K562 (cell line): ENCODE data around the gene RNF128. TPM values are rescaled to one million over a fixed set of nuclear protein-coding genes. Genes with fewer than 3 reads are reported as not detected.

Experiments used
- ATAC-seq: fragments of 200-7000 bp; cut with Tn5 transposase; 3 replicates; pipeline ENCODE4 v1.9.1; 2020; ENCODE audit warnings: moderate library complexity
- BruUV-seq: library from RNA; stranded (reverse); fragments of 400-500 nt; replicated peaks from 2 replicates; lab custom pipeline; 2021; lab: Mats Ljungman, UMichigan
- CTCF ChIA-PET: fragments of 300-600 bp; formaldehyde crosslinking; extraction: SDS; loops from one replicate; lab custom pipeline; 2021; ENCODE audit warnings: low intra/inter-chr PET ratio; lab: Yijun Ruan, JAX
- POLR2A ChIA-PET: fragments of 300-600, 350-650 bp; sonication (Branson Sonifier 250); formaldehyde crosslinking; extraction: SDS; loops from one replicate; lab custom pipeline; 2021; ENCODE audit warnings: antibody characterized with exemption, inconsistent platforms; lab: Yijun Ruan, JAX
- DNase-seq, 4 experiments: peaks; one replicate each; pipeline versions ENCODE4 v3.0.0 to v3.0.0-alpha.2; 2011 to 2018; ENCODE audit warnings: low spot score in 3 of 4, mixed read lengths in 3 of 4; ENCODE audit errors: extremely low read depth in 1 of 4
- FAIRE-seq: peaks from 2 replicates; lab custom pipeline; 2011; peaks lifted over from hg19 to GRCh38; lab: Jason Lieb, UNC
- H2AFZ ChIP-seq: 2 replicates; pipeline ENCODE4 v1.6.0; 2011; ENCODE audit warnings: low read depth, low read length, control low read depth, inconsistent platforms
- H3K27ac ChIP-seq: fragments of 200-600 bp; 3 replicates; pipeline ENCODE4 v1.8.0; 2011; ENCODE audit warnings: low read depth, mild to moderate bottlenecking, control low read depth, inconsistent platforms, low read length, moderate library complexity, mixed read lengths; ENCODE audit errors: extremely low read depth
- H3K27me3 ChIP-seq, 2 experiments: fragments of 300-600 bp in 1 of 2; 2 replicates in 1 of 2; 3 replicates in 1 of 2; pipeline versions ENCODE4 v1.6.0 to v1.8.0; 2011; ENCODE audit warnings: inconsistent platforms in 2 of 2, low read length in 2 of 2, mild to moderate bottlenecking in 1 of 2, mixed read lengths in 1 of 2, moderate library complexity in 1 of 2; ENCODE audit not compliant: control insufficient read depth in 2 of 2, insufficient read depth in 2 of 2
- H3K36me3 ChIP-seq: fragments of 300-600 bp; 3 replicates; pipeline ENCODE4 v1.8.0; 2011; ENCODE audit warnings: mild to moderate bottlenecking, low read length, inconsistent platforms; ENCODE audit not compliant: control insufficient read depth, insufficient read depth
- H3K4me1 ChIP-seq, 2 experiments: fragments of 200-600 bp in 1 of 2; replicated peaks in 1 of 2; 2 replicates in 1 of 2; 3 replicates in 1 of 2; pipeline versions ENCODE4 v1.5.1 to v1.8.0; 2011; ENCODE audit warnings: inconsistent platforms in 2 of 2, low read length in 2 of 2, mild to moderate bottlenecking in 1 of 2, mixed read lengths in 1 of 2, moderate library complexity in 1 of 2; ENCODE audit not compliant: control insufficient read depth in 2 of 2, insufficient read depth in 2 of 2
- H3K4me2 ChIP-seq: 2 replicates; pipeline ENCODE4 v1.6.1; 2011; ENCODE audit warnings: low read length, control low read depth, inconsistent platforms, mixed read lengths; ENCODE audit not compliant: insufficient read depth
- H3K4me3 ChIP-seq: fragments of 200-600 bp; sonication (generic), shearing (Covaris generic); 2 replicates; pipeline ENCODE4 v1.5.1; 2016; ENCODE audit warnings: control low read depth, inconsistent platforms
- H3K79me2 ChIP-seq: fragments of 200-600 bp; 3 replicates; pipeline ENCODE4 v1.8.0; 2011; ENCODE audit warnings: low read length, inconsistent platforms; ENCODE audit not compliant: control insufficient read depth, insufficient read depth
- H3K9ac ChIP-seq, 2 experiments: 2 replicates each; pipeline versions ENCODE4 v1.6.0 to v1.6.1; 2011; ENCODE audit warnings: low read depth in 2 of 2, low read length in 2 of 2, control low read depth in 1 of 2, inconsistent platforms in 1 of 2, mild to moderate bottlenecking in 1 of 2, mixed read lengths in 1 of 2; ENCODE audit not compliant: insufficient read depth in 1 of 2
- H3K9me1 ChIP-seq: one replicate; pipeline ENCODE4 v1.6.0; 2011; ENCODE audit warnings: inconsistent platforms, mild to moderate bottlenecking, low read length, moderate library complexity; ENCODE audit not compliant: control insufficient read depth, insufficient read depth
- H3K9me3 ChIP-seq: replicated peaks from 2 replicates; pipeline ENCODE4 v1.5.1; 2011; ENCODE audit warnings: low read depth, low read length, inconsistent platforms; ENCODE audit not compliant: control insufficient read depth, insufficient read depth
- H4K20me1 ChIP-seq: replicated peaks from 2 replicates; pipeline ENCODE4 v1.6.1; 2011; ENCODE audit warnings: low read length, inconsistent platforms, mixed read lengths; ENCODE audit not compliant: control insufficient read depth, insufficient read depth
- HCFC1 ChIP-seq: IDR thresholded peaks from 2 replicates; pipeline ENCODE4 v1.6.1; 2012; ENCODE audit warnings: low read depth, low read length, improper control_type of control experiment
- PURB ChIP-seq: sonication (generic); formaldehyde crosslinking; IDR thresholded peaks from 2 replicates; pipeline ENCODE4 v1.9.0; 2021; ENCODE audit warnings: low read depth, mild to moderate bottlenecking, missing genetic modification reagents
- WHSC1 ChIP-seq: IDR thresholded peaks from one replicate; pipeline ENCODE4 v1.6.1; 2012; ENCODE audit warnings: low read length, control low read depth, inconsistent platforms
- ZNF354B ChIP-seq: fragments of 250-450 bp; sonication (Bioruptor Pico); IDR thresholded peaks from 2 replicates; pipeline ENCODE4 v1.4.0; 2020
- WGBS: fragments of 100-300 bp; shearing (Covaris generic); methylation state at CpG from one replicate; pipeline ENCODE4 v1.1.6; 2016; ENCODE audit warnings: low coverage, mixed read lengths; ENCODE audit not compliant: insufficient coverage; ENCODE audit errors: missing lambda C conversion rate; 5-methylcytosine and 5-hydroxymethylcytosine counted together
- in situ Hi-C: fragments of 300-500 bp; cut with MboI; formaldehyde crosslinking; loops from 4 replicates; pipeline ENCODE4 v1.15.0; 2018; ENCODE audit warnings: inconsistent platforms, mixed read lengths
- intact Hi-C: fragments of 100-400 bp; cut with micrococcal nuclease; formaldehyde crosslinking; loops from 2 replicates; pipeline ENCODE4 v1.14.2; 2022
- polyA plus RNA-seq, 8 experiments: library from polyadenylated mRNA; depleted of rRNA in 4 of 8; stranded (reverse) in 5 of 8; unstranded in 3 of 8; fragments of >200 nt; fragmentation: Nextera tagmentation in 2 of 8; fragmentation: Illumina TruSeq in 1 of 8; extraction: Ambion mirVana in 2 of 8; extraction: Trizol in 1 of 8; gene quantifications; 2 replicates each; pipeline versions ENCODE4 v1.2.1 to v1.2.3, GENCODE V29; 2011 to 2014; ENCODE audit warnings: inconsistent platforms in 1 of 8, missing spikeins in 1 of 8
- total RNA-seq, 7 experiments: library from RNA; depleted of rRNA in 6 of 7; stranded (reverse); fragments of >200 nt in 6 of 7; fragmentation: Illumina TruSeq in 2 of 7; extraction: Trizol in 2 of 7; gene quantifications; 2 replicates each; pipeline versions ENCODE4 v1.2.1 to v1.2.3, GENCODE V29; 2011 to 2021; ENCODE audit warnings: low replicate concordance in 1 of 7
- TF ChIP-seq, protein P1 (sequence below): fragments of 250-450 bp; sonication (Bioruptor Pico); IDR thresholded peaks from 2 replicates; pipeline ENCODE4 v1.5.0; 2020; ENCODE audit warnings: mild to moderate bottlenecking, borderline replicate concordance

RNF128 gene
- total and polyA plus RNA-seq, 9 of the 15 experiments (the other 6 are each of a cell fraction or from before 2014, with no cell fraction given) = 0.07 TPM; not detected in 8

DNA sequence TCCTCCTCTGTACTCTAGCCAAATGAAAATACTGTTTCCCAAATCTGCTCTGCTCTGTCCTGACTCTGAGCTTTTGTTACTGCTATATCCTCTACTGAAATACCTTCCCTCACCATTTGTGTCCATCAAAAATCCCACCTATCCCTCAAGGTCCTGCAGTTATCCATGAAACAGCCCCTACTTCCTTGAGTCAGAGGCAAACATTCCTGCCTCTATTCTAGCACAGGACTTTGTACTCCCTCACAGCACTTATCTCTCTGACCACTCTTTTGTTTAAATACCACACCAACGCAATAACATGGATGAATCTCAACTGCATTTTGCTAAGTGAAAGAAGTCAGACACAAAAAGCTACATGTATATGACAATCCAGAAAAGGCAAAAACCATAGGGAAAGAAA lies 10.5 kb upstream of the RNF128 start (continued):
- TF ChIP-seq, protein P1, sequence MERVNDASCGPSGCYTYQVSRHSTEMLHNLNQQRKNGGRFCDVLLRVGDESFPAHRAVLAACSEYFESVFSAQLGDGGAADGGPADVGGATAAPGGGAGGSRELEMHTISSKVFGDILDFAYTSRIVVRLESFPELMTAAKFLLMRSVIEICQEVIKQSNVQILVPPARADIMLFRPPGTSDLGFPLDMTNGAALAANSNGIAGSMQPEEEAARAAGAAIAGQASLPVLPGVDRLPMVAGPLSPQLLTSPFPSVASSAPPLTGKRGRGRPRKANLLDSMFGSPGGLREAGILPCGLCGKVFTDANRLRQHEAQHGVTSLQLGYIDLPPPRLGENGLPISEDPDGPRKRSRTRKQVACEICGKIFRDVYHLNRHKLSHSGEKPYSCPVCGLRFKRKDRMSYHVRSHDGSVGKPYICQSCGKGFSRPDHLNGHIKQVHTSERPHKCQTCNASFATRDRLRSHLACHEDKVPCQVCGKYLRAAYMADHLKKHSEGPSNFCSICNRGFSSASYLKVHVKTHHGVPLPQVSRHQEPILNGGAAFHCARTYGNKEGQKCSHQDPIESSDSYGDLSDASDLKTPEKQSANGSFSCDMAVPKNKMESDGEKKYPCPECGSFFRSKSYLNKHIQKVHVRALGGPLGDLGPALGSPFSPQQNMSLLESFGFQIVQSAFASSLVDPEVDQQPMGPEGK (CRISPR knock-in tag) = no peak
- TF ChIP-seq, all 486 proteins: peak for 0

- CTCF ChIA-PET = no interaction called here
Observed at GRCh38 chrX:106716463-106716862, 10.0 kb upstream of the RNF128 start.

More at GRCh38 chrX:106716463-106716862, 10.0 kb upstream of the RNF128 start:
- Histone ChIP-seq H3K36me3 (no peaks in the 10 kb centered on the region), H3K27ac (no peak overlapping the region), H3K9me3 (no peaks in the 10 kb centered on the region), H2AFZ (no peak overlapping the region), H3K9me1 (no peaks in the 10 kb centered on the region), H4K20me1 (no peaks in the 10 kb centered on the region), H3K4me1 (no peaks in the 10 kb centered on the region), H3K9ac (no peak overlapping the region), H3K4me2 (no peak overlapping the region), H3K27me3 (no peaks in the 10 kb centered on the region), H3K4me3 (no peak overlapping the region), H3K79me2 (no peaks in the 10 kb centered on the region)
- POLR2A ChIA-PET = no interaction called here
- no TSS peak for BruUV-seq
- TF ChIP-seq PURB (no peak), ZNF354B (CRISPR knock-in tag) (no peak), WHSC1 (no peak), HCFC1 (no peak)
- WGBS = 0% methylated on average over 1 of the region's 1 CpG
- no peak for FAIRE-seq
- DNase-seq = no peak
- ATAC-seq = no peak
- in situ Hi-C loops (no loop called here), intact Hi-C loops (no loop called here)
